Coronary artery (tissue), 2 donors: ENCODE data around the gene NFATC2IP.
"Not testable (repeated sequence)": the region's sequence is repeated elsewhere in the genome, so short reads cannot be mapped to it uniquely, and the experiment has no call there.

ENCODE experiments used
- DNase-seq: peaks from one replicate; pipeline ENCODE4 v3.0.0-alpha.2; 2017; ENCODE audit warnings: low spot score
- H3K27ac ChIP-seq, 2 donors: fragments of 200-600 bp; sonication (generic); one replicate each; pipeline ENCODE4 v1.5.1; 2016 to 2019
- H3K4me3 ChIP-seq: fragments of 200-600 bp; sonication (generic); 2 replicates; pipeline ENCODE4 v1.5.1; 2016; ENCODE audit warnings: mild to moderate bottlenecking, moderate library complexity
- TF ChIP-seq, protein P1 (sequence below): fragments of 200-600 bp; sonication (generic); IDR thresholded peaks from one replicate; pipeline ENCODE4 v1.5.1; 2019; ENCODE audit warnings: antibody characterized with exemption

The NFATC2IP gene

DNA sequence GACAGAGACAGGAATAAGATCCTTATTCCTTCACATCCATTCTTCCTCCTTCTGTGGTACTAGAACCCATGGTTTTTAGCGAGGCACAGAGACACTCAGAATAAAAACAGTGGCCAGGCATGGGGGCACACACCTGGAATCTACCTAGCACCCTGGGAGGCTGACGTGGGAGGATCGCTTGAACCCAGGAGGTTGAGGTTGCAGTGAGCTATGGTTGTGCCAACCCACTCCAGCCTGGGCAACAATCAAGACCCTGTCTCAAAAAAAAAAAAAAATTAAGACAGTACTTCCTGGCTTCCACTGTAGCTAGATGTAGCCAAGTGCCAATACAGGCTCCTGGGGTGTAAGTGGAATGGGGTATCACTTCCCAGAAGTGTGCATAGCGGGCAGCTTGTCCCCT is 16.4 kb downstream of the NFATC2IP start:
- Histone ChIP-seq H3K4me3 (no peak overlapping the region), H3K27ac (no peak overlapping the region)
- DNase-seq = no peak
- TF ChIP-seq, protein P1, sequence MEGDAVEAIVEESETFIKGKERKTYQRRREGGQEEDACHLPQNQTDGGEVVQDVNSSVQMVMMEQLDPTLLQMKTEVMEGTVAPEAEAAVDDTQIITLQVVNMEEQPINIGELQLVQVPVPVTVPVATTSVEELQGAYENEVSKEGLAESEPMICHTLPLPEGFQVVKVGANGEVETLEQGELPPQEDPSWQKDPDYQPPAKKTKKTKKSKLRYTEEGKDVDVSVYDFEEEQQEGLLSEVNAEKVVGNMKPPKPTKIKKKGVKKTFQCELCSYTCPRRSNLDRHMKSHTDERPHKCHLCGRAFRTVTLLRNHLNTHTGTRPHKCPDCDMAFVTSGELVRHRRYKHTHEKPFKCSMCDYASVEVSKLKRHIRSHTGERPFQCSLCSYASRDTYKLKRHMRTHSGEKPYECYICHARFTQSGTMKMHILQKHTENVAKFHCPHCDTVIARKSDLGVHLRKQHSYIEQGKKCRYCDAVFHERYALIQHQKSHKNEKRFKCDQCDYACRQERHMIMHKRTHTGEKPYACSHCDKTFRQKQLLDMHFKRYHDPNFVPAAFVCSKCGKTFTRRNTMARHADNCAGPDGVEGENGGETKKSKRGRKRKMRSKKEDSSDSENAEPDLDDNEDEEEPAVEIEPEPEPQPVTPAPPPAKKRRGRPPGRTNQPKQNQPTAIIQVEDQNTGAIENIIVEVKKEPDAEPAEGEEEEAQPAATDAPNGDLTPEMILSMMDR = no peak

DNA sequence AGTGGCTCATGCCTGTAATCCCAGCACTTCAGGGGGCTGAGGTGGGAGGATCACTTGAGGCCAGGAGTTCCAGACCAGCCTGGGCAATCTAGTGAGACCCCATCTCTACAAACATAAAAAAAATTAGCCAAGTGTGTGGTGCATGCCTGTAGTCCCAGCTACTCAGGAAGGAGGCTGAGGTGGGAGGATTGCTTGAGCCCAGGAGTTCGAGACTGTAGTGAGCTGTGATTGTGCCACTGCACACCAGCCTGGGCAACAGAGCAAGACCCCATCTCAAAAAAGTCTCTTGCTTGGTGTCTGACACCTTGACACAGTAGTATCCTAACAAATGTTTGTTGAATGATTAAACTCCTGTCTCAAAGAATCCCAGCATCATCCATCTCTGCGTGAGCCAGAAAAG is 19.0 kb downstream of the NFATC2IP start:
- H3K27ac ChIP-seq, DNase-seq, H3K4me3 ChIP-seq: not testable (repeated sequence)

DNA sequence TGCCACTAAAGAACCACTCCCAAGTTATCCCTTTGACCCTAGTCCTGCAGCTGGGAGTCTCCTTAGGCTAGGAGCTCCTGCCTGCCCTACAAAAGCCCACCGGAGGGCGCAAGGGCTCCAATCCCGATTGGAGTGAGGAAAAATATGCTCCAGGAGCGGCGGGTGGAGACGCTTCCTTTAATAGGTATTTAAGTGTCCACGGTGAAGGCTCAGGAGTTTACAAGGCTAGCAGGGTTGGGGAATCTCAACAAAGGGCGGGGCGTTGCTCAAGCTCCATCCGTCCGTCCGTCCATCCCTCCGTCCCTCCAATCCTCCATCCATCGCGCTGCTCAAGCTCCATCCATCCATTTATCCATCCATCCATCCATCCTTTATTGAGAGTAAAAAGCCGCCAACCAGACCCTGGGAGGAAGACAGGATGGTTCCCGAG is 23.3 kb downstream of the NFATC2IP start:
- no peak for DNase-seq
- H3K27ac ChIP-seq = peak overlapping the region; percentile 79 to 81
- TF ChIP-seq, protein P1 = peak; percentile 11
- peak overlapping the region; percentile 84 for H3K4me3 ChIP-seq

DNA sequence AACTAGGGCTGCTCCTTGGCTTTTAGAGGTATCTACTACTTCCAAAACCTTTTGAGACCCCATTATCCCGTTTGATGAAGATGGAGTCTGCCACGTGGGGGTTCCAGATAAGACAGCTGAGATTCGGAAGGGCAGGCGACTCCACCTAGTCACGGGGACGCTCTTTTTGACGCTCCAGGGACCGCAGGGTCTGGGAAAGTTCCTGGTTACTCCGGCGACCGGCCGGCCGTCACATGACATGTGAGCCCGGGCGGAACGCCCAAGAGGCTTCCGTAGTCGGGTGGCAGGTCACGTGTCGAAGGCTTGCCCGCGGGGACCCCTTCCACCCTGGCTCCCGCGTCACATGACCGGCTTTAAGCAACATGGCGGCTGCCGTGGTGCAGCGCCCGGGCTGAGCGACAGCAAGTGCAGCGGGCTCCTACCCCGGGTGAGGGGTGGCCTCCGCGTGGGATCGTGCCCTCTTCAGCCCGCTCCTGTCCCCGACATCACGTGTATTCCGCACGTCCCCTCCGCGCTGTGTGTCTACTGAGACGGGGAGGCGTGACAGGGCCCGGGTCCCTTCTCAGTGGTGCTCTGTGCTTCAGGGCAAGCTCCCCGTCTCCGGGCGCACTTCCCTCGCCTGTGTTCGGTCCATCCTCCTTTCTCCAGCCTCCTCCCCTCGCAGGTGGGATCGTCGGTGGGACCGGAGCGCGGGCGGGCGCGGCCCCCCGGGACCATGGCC is 23.9 kb downstream of the NFATC2IP start, which contains the start of gene SPNS1:
TSS of gene SPNS1 (plus strand) at position 342 of the 721 bp plus-strand sequence. CDS start at position 716, 374 bp downstream.
- TF ChIP-seq, protein P1 = no peak
- H3K27ac ChIP-seq = peak within 1 kb of the TSS; percentile 79 to 81
- DNase-seq = peak; percentile 98
- H3K4me3 ChIP-seq = peak within 1 kb of the TSS; percentile 84

DNA sequence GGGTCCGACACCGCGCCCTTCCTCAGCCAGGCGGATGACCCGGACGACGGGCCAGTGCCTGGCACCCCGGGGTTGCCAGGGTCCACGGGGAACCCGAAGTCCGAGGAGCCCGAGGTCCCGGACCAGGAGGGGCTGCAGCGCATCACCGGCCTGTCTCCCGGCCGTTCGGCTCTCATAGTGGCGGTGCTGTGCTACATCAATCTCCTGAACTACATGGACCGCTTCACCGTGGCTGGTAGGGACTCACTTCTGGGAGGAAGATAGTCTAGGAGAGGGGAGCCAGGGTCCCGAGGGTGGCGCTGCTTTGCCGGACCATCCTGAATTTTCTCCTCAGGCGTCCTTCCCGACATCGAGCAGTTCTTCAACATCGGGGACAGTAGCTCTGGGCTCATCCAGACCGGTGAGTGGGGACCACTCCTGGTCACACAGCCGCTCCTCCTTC is 24.4 kb downstream of the NFATC2IP start:
- DNase-seq = no peak
- TF ChIP-seq, protein P1 = no peak
- peak overlapping the region; percentile 79 to 81 for H3K27ac ChIP-seq

DNA sequence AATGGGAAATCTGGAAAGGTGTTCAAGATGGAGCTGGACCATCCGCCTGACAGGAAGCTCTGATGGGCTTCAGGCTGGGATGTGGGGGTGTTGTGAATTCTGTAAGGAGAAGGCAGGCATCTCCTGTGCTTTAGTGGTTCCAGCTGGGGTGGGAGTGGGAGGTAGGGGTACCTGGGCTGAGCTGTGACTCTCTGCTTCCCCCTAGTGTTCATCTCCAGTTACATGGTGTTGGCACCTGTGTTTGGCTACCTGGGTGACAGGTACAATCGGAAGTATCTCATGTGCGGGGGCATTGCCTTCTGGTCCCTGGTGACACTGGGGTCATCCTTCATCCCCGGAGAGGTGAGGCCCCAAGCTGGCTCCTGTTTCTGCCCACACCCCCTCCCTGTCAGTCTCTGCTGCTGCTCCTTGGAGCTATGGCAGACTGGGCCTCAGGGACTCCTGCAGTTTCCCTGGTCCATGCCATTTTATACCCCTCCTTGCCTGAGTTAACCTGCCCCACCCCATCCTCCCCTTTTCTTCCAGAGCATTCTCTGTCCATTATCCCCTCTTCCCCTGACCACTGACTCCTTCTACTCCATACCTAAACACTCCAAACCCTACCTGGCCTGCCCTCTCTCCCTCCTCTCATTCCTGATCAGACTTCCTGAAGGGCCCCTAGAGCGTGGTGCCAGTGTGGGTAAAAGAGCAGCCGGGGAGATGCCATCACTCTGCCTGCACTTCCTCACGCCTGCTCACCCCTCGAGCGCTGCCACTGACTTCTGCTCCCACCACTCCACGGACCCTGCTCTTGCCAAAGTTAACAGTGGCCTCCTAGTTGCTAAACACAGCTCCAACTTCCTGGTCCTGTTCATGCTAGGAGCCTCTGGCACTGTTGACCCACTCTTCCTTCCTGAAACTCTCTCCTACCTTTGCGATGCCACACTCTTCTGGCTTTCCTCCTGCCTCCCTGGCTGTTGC is 27.2 kb downstream of the NFATC2IP start:
- no peak overlapping the region for H3K27ac ChIP-seq
- DNase-seq = no peak
- no peak overlapping the region for H3K4me3 ChIP-seq
- TF ChIP-seq, protein P1 = no peak

More for the DNA sequence above, 24.4 kb downstream of the NFATC2IP start:
- peak overlapping the region; percentile 84 for H3K4me3 ChIP-seq

DNA sequence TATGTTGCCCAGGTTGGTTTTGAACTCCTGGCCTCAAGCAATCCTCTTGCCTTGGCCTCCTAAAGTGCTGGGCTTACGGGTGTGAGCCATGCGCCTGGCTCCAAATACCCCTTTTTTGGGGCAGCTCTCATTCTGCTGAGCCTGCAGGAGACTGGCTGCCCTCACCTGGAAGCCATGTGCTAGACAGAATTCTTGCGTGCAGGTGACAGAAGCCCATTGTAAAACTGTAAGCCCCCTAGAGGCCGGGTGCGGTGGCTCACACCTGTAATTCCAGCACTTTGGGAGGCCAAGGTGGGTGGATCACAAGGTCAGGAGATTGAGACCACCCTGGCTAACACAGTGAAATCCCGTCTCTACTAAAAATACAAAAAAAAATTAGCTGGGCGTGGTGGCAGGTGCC is 29.6 kb downstream of the NFATC2IP start:
- H3K4me3 ChIP-seq, DNase-seq: not testable (repeated sequence)

More for the DNA sequence above, 29.6 kb downstream of the NFATC2IP start:
- not testable (repeated sequence) for H3K27ac ChIP-seq
